ENCODE measurements around the gene KCNJ10.

KCNJ10 gene

DNA sequence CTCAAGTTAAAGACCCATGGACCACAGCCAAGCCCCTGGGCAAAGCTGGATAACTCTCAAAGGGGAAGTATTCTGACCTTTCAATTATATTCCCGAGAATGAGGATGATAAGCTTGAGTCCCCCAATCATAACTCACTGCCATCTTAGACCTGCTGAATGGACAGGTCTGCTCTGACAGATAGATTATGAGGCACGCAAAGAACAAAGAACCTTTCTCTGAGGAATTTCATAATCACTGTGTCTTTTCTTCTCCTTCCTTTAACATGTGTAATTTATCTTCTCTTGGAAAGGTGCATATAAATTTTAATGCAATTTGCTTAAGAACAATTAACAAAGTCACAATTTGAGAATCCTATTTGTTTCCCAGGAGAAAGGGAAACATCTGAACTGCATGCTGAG lies 60.2 kb downstream of the KCNJ10 start:
- H3K9me3 ChIP-seq (ENCODE audit: insufficient read depth, low read depth, low read length): no peaks in the 10 kb centered on the region
- H3K4me3 ChIP-seq (ENCODE audit: low read length): no peak overlapping the region
- H3K36me3 ChIP-seq (ENCODE audit: insufficient read depth, low read depth, low read length): no peaks in the 10 kb centered on the region
- H3K9ac ChIP-seq (ENCODE audit: low read depth, low read length): no peak overlapping the region
- H3K27ac ChIP-seq (ENCODE audit: low read length): no peak overlapping the region
- peaks cover 6% of the 10 kb centered on the region; the same call in 1 of the 2 replicates for H3K27me3 ChIP-seq (ENCODE audit: insufficient read depth, low read length)
- H3K4me1 ChIP-seq (ENCODE audit: insufficient read depth, low read length): no peaks in the 10 kb centered on the region

GRCh38 chr1:160009081-160009480 lies 60.9 kb downstream of the KCNJ10 start:
- H3K4me3 ChIP-seq (ENCODE audit: low read length): no peak overlapping the region
- H3K9me3 ChIP-seq (ENCODE audit: insufficient read depth, low read depth, low read length): no peaks in the 10 kb centered on the region
- H3K27ac ChIP-seq (ENCODE audit: low read length): no peak overlapping the region
- no peaks in the 10 kb centered on the region for H3K36me3 ChIP-seq (ENCODE audit: insufficient read depth, low read depth, low read length)
- H3K27me3 ChIP-seq (ENCODE audit: insufficient read depth, low read length): peaks cover 6% of the 10 kb centered on the region; the same call in 1 of the 2 replicates
- no peak overlapping the region for H3K9ac ChIP-seq (ENCODE audit: low read depth, low read length)
- no peaks in the 10 kb centered on the region for H3K4me1 ChIP-seq (ENCODE audit: insufficient read depth, low read length)

DNA sequence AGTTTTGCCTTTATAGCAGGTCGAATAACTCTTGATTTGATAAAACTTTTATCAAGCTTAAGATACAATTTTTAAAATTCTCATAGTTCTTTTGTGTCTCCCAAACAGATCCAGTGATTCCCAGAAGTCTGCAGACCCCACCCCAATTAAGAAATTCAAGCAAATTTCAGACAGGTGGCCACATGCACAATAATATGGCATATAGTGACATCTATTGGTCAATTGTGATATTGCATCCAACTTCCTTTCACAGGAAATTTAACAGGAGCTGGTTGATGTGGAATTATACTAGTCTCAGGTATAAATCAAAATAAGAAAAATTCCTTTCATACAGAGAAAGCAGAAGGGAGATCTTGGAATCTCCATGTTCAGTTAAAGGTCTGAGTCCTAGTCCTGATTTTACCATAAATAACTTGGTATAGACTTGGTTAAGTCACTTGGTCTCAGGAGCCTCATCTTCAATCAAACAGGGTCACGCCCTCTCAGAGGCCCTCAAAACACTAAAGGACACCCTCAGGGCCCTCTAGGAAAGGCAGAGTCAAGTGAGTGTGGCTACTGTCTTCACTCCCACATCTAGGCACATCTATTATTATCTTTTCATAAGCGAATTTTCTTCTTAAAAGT lies 62.3 kb downstream of the KCNJ10 start:
- H3K27me3 ChIP-seq (ENCODE audit: insufficient read depth, low read length): peaks cover 6% of the 10 kb centered on the region; the same call in 1 of the 2 replicates
- H3K4me1 ChIP-seq (ENCODE audit: insufficient read depth, low read length): no peaks in the 10 kb centered on the region
- no peak overlapping the region for H3K27ac ChIP-seq (ENCODE audit: low read length)
- no peak overlapping the region for H3K9ac ChIP-seq (ENCODE audit: low read depth, low read length)
- no peaks in the 10 kb centered on the region for H3K36me3 ChIP-seq (ENCODE audit: insufficient read depth, low read depth, low read length)
- no peaks in the 10 kb centered on the region for H3K9me3 ChIP-seq (ENCODE audit: insufficient read depth, low read depth, low read length)
- H3K4me3 ChIP-seq (ENCODE audit: low read length): no peak overlapping the region

GRCh38 chr1:160006312-160006940 lies 63.5 kb downstream of the KCNJ10 start:
- Histone ChIP-seq H3K36me3 (ENCODE audit: insufficient read depth, low read depth, low read length) (no peaks in the 10 kb centered on the region), H3K27me3 (ENCODE audit: insufficient read depth, low read length) (peaks cover 6% of the 10 kb centered on the region; the same call in 1 of the 2 replicates), H3K9ac (ENCODE audit: low read depth, low read length) (no peak overlapping the region), H3K9me3 (ENCODE audit: insufficient read depth, low read depth, low read length) (no peaks in the 10 kb centered on the region), H3K4me1 (ENCODE audit: insufficient read depth, low read length) (no peaks in the 10 kb centered on the region), H3K4me3 (ENCODE audit: low read length) (no peak overlapping the region), H3K27ac (ENCODE audit: low read length) (no peak overlapping the region)

- no peaks in the 10 kb centered on the region for H3K36me3 ChIP-seq (ENCODE audit: insufficient read depth, low read depth, low read length)
- H3K27ac ChIP-seq (ENCODE audit: low read length): no peak overlapping the region
- H3K27me3 ChIP-seq (ENCODE audit: insufficient read depth, low read length): peaks cover 6% of the 10 kb centered on the region; the same call in 1 of the 2 replicates
- no peaks in the 10 kb centered on the region for H3K9me3 ChIP-seq (ENCODE audit: insufficient read depth, low read depth, low read length)
- H3K4me1 ChIP-seq (ENCODE audit: insufficient read depth, low read length): no peaks in the 10 kb centered on the region
- H3K9ac ChIP-seq (ENCODE audit: low read depth, low read length): no peak overlapping the region
- H3K4me3 ChIP-seq (ENCODE audit: low read length): no peak overlapping the region
Observed at GRCh38 chr1:160005070-160005469, 64.9 kb downstream of the KCNJ10 start.

DNA sequence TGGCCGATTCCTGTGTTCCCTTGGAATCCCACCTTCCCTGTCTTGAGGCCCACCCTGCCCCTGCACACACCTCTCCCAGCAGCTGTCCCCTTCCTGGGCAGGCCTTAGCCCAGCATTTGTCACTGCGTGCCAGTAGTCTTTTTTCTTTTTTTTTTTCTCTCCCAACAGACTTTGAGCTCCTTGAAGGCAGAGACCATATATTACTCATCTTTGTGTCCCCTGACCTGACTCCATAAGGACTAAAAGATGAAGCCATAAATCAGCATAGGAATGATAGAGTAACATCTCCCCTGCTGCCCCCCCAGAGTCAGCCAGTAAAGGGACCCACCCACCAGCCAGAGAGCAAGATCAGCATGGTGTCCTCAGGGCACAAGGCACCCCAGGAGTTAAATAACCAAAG lies 65.5 kb downstream of the KCNJ10 start:
- no peaks in the 10 kb centered on the region for H3K9me3 ChIP-seq (ENCODE audit: insufficient read depth, low read depth, low read length)
- H3K36me3 ChIP-seq (ENCODE audit: insufficient read depth, low read depth, low read length): no peaks in the 10 kb centered on the region
- no peaks in the 10 kb centered on the region for H3K4me1 ChIP-seq (ENCODE audit: insufficient read depth, low read length)
- no peak overlapping the region for H3K9ac ChIP-seq (ENCODE audit: low read depth, low read length)
- H3K4me3 ChIP-seq (ENCODE audit: low read length): no peak overlapping the region
- H3K27me3 ChIP-seq (ENCODE audit: insufficient read depth, low read length): peaks cover 2% of the 10 kb centered on the region; the same call in 1 of the 2 replicates
- H3K27ac ChIP-seq (ENCODE audit: low read length): no peak overlapping the region

GRCh38 chr1:160004001-160004400 lies 66.0 kb downstream of the KCNJ10 start:
- Histone ChIP-seq H3K9me3 (ENCODE audit: insufficient read depth, low read depth, low read length) (no peaks in the 10 kb centered on the region), H3K4me1 (ENCODE audit: insufficient read depth, low read length) (no peaks in the 10 kb centered on the region), H3K27ac (ENCODE audit: low read length) (no peak overlapping the region), H3K4me3 (ENCODE audit: low read length) (no peak overlapping the region), H3K36me3 (ENCODE audit: insufficient read depth, low read depth, low read length) (no peaks in the 10 kb centered on the region), H3K27me3 (ENCODE audit: insufficient read depth, low read length) (no peaks in the 10 kb centered on the region; the same call in 1 of the 2 replicates), H3K9ac (ENCODE audit: low read depth, low read length) (no peak overlapping the region)

DNA sequence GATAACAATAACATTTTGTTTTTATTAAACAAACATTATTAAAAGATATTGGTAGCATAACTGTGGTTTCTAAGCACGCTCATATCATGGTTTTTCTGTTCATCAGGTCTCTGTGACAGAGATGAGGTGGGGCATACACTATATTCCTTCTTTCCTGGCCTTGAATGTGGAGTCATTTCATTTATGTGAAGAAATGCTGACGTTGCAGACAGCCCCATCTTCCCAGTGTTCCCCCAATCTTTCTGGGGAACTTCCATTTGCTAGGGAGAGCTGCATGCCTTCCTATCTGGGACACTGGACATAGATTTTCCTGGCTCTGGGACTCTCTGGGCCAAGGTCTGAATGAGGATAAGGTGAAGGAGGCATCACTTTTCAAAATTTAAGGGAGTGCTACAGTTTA lies 68.5 kb downstream of the KCNJ10 start:
- Histone ChIP-seq H3K36me3 (ENCODE audit: insufficient read depth, low read depth, low read length) (no peaks in the 10 kb centered on the region), H3K4me1 (ENCODE audit: insufficient read depth, low read length) (no peaks in the 10 kb centered on the region), H3K9ac (ENCODE audit: low read depth, low read length) (no peak overlapping the region), H3K4me3 (ENCODE audit: low read length) (no peak overlapping the region), H3K9me3 (ENCODE audit: insufficient read depth, low read depth, low read length) (no peaks in the 10 kb centered on the region), H3K27me3 (ENCODE audit: insufficient read depth, low read length) (no peaks in the 10 kb centered on the region; the same call in 1 of the 2 replicates), H3K27ac (ENCODE audit: low read length) (no peak overlapping the region)

GRCh38 chr1:159999204-159999603 lies 70.8 kb downstream of the KCNJ10 start:
- no peaks in the 10 kb centered on the region for H3K36me3 ChIP-seq (ENCODE audit: insufficient read depth, low read depth, low read length)
- no peaks in the 10 kb centered on the region; the same call in 1 of the 2 replicates for H3K27me3 ChIP-seq (ENCODE audit: insufficient read depth, low read length)
- H3K4me1 ChIP-seq (ENCODE audit: insufficient read depth, low read length): no peaks in the 10 kb centered on the region
- H3K9me3 ChIP-seq (ENCODE audit: insufficient read depth, low read depth, low read length): no peaks in the 10 kb centered on the region
- no peak overlapping the region for H3K27ac ChIP-seq (ENCODE audit: low read length)
- no peak overlapping the region for H3K4me3 ChIP-seq (ENCODE audit: low read length)
- H3K9ac ChIP-seq (ENCODE audit: low read depth, low read length): no peak overlapping the region

DNA sequence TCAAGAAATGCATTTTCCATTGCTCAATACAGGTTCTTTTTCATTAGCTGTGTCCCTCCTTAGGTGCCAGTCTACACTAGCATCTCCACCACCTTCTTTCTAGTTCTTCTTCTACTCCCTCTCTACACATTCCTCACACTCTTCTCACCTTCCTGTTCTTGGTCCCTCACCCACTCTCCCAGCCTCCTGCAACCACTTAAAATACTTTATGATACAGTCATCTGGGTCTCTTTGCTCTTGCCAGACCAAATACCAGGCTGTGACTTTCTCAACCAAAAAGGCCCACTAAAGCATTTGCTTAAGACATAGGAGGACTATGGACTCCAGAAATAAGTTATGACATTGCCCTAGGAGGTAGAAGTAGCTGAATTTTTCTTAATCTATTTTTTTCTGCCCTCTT lies 73.3 kb downstream of the KCNJ10 start:
- H3K27ac ChIP-seq (ENCODE audit: low read length): no peak overlapping the region
- no peaks in the 10 kb centered on the region for H3K9me3 ChIP-seq (ENCODE audit: insufficient read depth, low read depth, low read length)
- no peaks in the 10 kb centered on the region for H3K4me1 ChIP-seq (ENCODE audit: insufficient read depth, low read length)
- no peaks in the 10 kb centered on the region for H3K36me3 ChIP-seq (ENCODE audit: insufficient read depth, low read depth, low read length)
- no peaks in the 10 kb centered on the region; the same call in 1 of the 2 replicates for H3K27me3 ChIP-seq (ENCODE audit: insufficient read depth, low read length)
- no peak overlapping the region for H3K9ac ChIP-seq (ENCODE audit: low read depth, low read length)
- no peak overlapping the region for H3K4me3 ChIP-seq (ENCODE audit: low read length)

DNA sequence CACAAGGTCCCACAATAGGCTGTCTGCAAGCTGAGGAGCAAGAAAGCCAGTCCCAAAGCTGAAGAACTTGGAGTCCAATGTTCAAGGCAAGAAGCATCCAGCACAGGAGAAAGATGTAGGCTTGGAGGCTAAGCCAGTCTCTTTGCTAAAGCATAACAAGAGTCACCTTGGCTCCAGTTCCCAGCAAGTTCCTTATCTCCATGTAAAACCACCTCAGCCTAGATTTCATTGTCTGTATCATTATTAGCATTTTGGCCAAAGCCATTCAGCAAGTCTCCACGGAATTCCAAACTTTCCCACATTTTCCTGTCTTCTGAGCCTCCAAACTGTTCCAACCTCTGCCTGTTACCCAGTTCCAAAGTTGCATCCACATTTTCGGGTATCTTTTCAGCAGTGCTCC lies 75.1 kb downstream of the KCNJ10 start:
- H3K9ac ChIP-seq (ENCODE audit: low read depth, low read length): no peak overlapping the region
- H3K27me3 ChIP-seq (ENCODE audit: insufficient read depth, low read length): no peaks in the 10 kb centered on the region
- no peaks in the 10 kb centered on the region for H3K4me1 ChIP-seq (ENCODE audit: insufficient read depth, low read length)
- no peak overlapping the region for H3K27ac ChIP-seq (ENCODE audit: low read length)
- no peaks in the 10 kb centered on the region for H3K9me3 ChIP-seq (ENCODE audit: insufficient read depth, low read depth, low read length)
- H3K36me3 ChIP-seq (ENCODE audit: insufficient read depth, low read depth, low read length): no peaks in the 10 kb centered on the region
- no peak overlapping the region for H3K4me3 ChIP-seq (ENCODE audit: low read length)

DNA sequence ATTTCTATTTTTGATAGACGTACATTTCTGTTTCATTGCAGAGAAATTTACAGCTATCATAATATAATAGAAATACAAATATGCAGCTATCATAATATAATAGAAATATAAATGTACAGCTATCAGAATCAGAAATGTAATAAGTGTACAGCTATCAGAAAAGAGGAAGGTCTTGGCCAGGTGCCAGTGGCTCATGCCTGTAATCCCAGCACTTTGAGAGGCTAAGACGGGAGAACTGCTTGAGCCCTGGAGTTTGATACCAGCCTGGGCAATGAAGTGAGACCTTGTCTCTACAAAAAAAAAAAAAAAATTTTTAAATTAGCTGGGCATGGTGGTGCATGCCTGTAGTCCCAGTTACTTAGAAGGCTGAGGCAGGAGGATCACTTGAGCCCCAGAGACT lies 76.0 kb downstream of the KCNJ10 start:
- Histone ChIP-seq H3K9me3 (ENCODE audit: insufficient read depth, low read depth, low read length) (no peaks in the 10 kb centered on the region), H3K36me3 (ENCODE audit: insufficient read depth, low read depth, low read length) (no peaks in the 10 kb centered on the region), H3K9ac (ENCODE audit: low read depth, low read length) (no peak overlapping the region), H3K27me3 (ENCODE audit: insufficient read depth, low read length) (no peaks in the 10 kb centered on the region), H3K4me3 (ENCODE audit: low read length) (no peak overlapping the region), H3K27ac (ENCODE audit: low read length) (no peak overlapping the region), H3K4me1 (ENCODE audit: insufficient read depth, low read length) (no peaks in the 10 kb centered on the region)

Measured in iPS-20b (cell line).